NCI-H748 (cell line): Measurements from ENCODE around the gene GJC2.

Experiments
- DNase-seq: peaks from one replicate; lab custom pipeline; 2025; ENCODE audit not compliant: unreplicated experiment; lab: John Stamatoyannopoulos, UW

GJC2 gene

DNA sequence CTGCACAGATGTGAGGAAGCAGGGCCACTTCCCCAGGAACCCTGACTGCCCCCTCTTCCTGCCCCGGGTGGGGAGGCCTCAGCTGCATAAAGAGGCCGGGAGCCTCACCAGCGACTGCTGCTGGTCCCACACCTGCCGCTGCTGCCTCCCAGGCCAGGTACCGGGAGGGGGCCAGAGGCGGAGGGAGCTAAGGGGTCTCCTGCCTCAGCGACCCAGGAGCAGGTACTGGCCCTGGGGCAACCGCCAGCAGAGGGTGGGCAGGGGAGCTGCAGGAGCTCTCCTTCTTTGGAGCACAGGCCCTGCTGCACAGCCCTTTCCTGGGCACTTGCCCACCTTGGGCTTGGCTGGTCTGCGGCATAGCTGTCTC lies 6.8 kb downstream of the GJC2 start:
- DNase-seq = no peak

DNA sequence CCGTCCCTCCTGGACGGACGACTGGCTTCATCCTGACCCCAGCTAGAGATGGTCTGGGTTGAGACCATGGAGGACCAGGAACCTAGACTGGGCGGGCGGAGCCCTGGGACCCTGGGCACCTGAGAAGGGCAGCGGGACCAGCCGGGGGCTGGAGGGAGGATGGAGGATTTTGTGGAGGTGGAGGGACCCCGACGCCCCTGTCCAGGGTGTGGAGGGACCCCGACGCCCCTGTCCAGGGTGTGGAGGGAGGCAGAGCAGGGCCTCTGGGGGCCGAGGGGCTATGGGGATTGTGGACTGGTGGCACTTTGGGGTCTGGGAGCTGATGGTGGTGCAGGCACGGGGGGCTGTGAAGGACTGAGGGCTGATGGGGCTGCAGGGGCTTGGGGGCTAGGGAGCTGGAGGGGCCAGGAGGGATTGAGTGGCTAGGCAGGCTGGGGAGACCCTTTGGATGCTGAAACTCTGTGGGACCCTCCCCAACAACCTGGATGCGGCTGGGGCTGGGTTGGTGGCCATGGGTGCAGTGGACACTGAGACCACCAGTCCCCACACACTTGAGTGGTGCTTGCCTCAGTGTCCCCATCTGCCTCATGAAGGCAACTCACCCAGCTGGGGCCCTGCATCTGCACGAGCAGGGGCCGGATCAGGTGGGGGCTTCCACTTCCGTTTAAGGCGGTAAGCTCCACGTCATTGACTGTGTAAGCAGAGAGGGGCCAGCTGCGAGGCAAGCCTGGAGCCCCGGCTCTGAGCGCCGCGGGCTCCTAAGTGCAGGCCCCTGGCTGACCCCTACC lies 7.4 kb downstream of the GJC2 start:
- no peak for DNase-seq

- no peak for DNase-seq
Observed at GRCh38 chr1:228157729-228158126, 8.0 kb downstream of the GJC2 start.

- no peak for DNase-seq
Observed at GRCh38 chr1:228158151-228159007, 8.6 kb downstream of the GJC2 start.

- DNase-seq = no peak
Observed at GRCh38 chr1:228159008-228159665, 9.4 kb downstream of the GJC2 start.

- DNase-seq = no peak
Observed at GRCh38 chr1:228160201-228160761, 10.6 kb downstream of the GJC2 start.

GRCh38 chr1:228161362-228161761 lies 11.6 kb downstream of the GJC2 start:
- no peak for DNase-seq

GRCh38 chr1:228161866-228162265 lies 12.1 kb downstream of the GJC2 start:
- DNase-seq = no peak

GRCh38 chr1:228162286-228163006 lies 12.7 kb downstream of the GJC2 start:
- no peak for DNase-seq

- no peak for DNase-seq
Observed at GRCh38 chr1:228163007-228163753, 13.4 kb downstream of the GJC2 start.

- no peak for DNase-seq
Observed at GRCh38 chr1:228163776-228164519, 14.2 kb downstream of the GJC2 start.

GRCh38 chr1:228164561-228165371 lies 15.0 kb downstream of the GJC2 start:
- DNase-seq = peak; percentile 20

- peak; percentile 93 for DNase-seq
Observed at GRCh38 chr1:228165372-228166169, 15.8 kb downstream of the GJC2 start, which contains the start of gene IBA57. Gene IBA57 (plus strand): TSS chr1:228165804. CDS start chr1:228165817, 13 bp downstream.

- peak; percentile 44 for DNase-seq
Observed at GRCh38 chr1:228166170-228166936, 16.6 kb downstream of the GJC2 start.

DNA sequence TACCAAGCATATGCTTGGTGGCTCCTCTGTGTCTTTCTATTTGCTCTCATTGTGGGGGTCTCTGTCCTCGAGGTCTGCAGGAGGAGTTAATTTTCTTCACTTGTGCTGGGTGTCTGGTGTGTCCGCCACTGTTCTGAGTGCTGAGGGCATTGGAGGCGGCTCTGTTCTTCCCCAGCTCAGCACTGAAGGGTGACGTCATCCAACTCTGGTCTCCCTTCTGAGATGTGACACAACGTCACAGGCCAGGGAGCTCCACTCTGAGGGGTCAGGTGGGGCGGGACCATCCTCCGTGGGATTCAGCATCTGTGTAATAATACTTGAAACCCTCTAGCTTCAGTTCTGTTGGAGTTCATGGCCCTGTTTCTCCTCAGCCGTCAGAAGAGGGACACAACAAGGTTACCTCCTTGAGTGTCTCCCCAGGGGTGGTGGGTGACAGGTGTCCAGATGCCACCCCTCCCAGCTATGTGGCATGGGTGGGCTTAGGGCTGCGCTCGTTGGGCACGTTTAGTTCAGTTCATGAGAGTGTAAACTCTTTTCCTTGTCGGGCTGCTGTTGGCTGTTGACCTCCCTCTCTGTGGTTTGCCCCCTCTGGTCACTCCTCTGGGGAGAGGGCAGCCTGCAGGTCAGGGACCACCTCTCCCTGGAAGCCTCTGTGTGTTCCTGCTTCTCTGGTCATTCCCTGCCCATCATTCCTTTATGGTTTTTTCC lies 19.0 kb downstream of the GJC2 start:
- DNase-seq = no peak

- DNase-seq = no peak
Observed at GRCh38 chr1:228169345-228169744, 19.6 kb downstream of the GJC2 start.
